PFSK-1 (cell line): ENCODE measurements around the gene MGMT.

Source experiments
- FOXP2 ChIP-seq: optimal IDR thresholded peaks from 2 replicates; pipeline ENCODE3; 2011; ENCODE audit warnings: borderline replicate concordance, control low read depth, inconsistent platforms; ENCODE audit not compliant: insufficient read depth; ENCODE audit errors: extremely low read length, extremely low read depth
- POLR2AphosphoS5 ChIP-seq: IDR thresholded peaks from 2 replicates; pipeline ENCODE4 v1.6.1; 2012; ENCODE audit warnings: low read depth, mild to moderate bottlenecking, control low read depth, low read length, moderate library complexity
- REST ChIP-seq, 2 experiments: IDR thresholded peaks; 2 replicates each; pipeline versions ENCODE4 v1.6.1 to v1.8.0; 2011 to 2012; ENCODE audit warnings: low read depth in 2 of 2, low read length in 2 of 2, control low read depth in 1 of 2, inconsistent platforms in 1 of 2, mild to moderate bottlenecking in 1 of 2, moderate library complexity in 1 of 2; ENCODE audit not compliant: insufficient read depth in 1 of 2
- SIN3A ChIP-seq: IDR thresholded peaks from 2 replicates; pipeline ENCODE4 v1.6.1; 2012; ENCODE audit warnings: mild to moderate bottlenecking, low read length, moderate library complexity, borderline replicate concordance; ENCODE audit not compliant: insufficient read depth
- TAF1 ChIP-seq: IDR thresholded peaks from 2 replicates; pipeline ENCODE4 v1.6.1; 2012; ENCODE audit warnings: low read length, control low read depth, borderline replicate concordance; ENCODE audit not compliant: insufficient read depth

The MGMT gene

GRCh38 chr10:129465796-129466702, 992 bp upstream of the MGMT start:
- TF ChIP-seq FOXP2 (no peak), POLR2AphosphoS5 (no peak), SIN3A (no peak), REST (IDR thresholded peaks at IDR 0.05; ENCODE audit: insufficient read depth in 1 of 2, low read depth in 2 of 2, low read length in 2 of 2) (no peak), TAF1 (no peak)

GRCh38 chr10:129467359-129468064, 471 bp downstream of the MGMT start:
- no peak for TF ChIP-seq TAF1

DNA sequence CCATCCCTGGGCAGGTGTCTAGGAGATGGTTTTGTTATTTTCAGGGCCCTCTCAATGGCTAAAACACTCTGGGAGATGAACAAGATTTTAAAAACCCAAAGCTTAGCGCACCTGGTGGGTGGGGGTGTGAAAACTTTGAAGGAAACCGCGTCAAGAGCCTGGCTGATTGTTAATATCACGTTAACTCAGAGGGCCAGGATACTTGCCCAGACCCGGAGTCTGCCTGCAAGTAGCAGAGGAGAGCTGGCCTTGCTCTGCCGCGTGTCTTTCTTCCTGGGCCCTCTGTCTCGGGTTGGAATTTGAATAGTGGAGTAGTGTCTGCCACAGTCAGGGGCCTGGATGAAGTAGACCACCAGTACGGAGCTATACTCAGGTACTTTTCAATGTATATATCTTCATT, 1.1 kb downstream of the MGMT start:
- TF ChIP-seq FOXP2 (no peak), TAF1 (no peak), POLR2AphosphoS5 (no peak), SIN3A (no peak), REST (IDR thresholded peaks at IDR 0.05; ENCODE audit: insufficient read depth in 1 of 2, low read depth in 2 of 2, low read length in 2 of 2) (no peak)

- TF ChIP-seq FOXP2 (no peak), REST (IDR thresholded peaks at IDR 0.05; ENCODE audit: insufficient read depth in 1 of 2, low read depth in 2 of 2, low read length in 2 of 2) (no peak), TAF1 (no peak), SIN3A (no peak), POLR2AphosphoS5 (no peak)
These were observed 3.2 kb downstream of the MGMT start for GRCh38 chr10:129470103-129470851.

- TF ChIP-seq REST (IDR thresholded peaks at IDR 0.05; ENCODE audit: insufficient read depth in 1 of 2, low read depth in 2 of 2, low read length in 2 of 2) (no peak), SIN3A (no peak), POLR2AphosphoS5 (no peak), TAF1 (no peak), FOXP2 (no peak)
These were observed 4.6 kb downstream of the MGMT start for GRCh38 chr10:129471447-129472175.
